DMS53 treated with DMSO at 0.1 percent for 48 hours (cell line): ENCODE results near the gene CD22.

Source experiments
- DNase-seq: peaks from one replicate; lab custom pipeline; 2025; ENCODE audit not compliant: unreplicated experiment; lab: John Stamatoyannopoulos, UW

Gene CD22

DNA sequence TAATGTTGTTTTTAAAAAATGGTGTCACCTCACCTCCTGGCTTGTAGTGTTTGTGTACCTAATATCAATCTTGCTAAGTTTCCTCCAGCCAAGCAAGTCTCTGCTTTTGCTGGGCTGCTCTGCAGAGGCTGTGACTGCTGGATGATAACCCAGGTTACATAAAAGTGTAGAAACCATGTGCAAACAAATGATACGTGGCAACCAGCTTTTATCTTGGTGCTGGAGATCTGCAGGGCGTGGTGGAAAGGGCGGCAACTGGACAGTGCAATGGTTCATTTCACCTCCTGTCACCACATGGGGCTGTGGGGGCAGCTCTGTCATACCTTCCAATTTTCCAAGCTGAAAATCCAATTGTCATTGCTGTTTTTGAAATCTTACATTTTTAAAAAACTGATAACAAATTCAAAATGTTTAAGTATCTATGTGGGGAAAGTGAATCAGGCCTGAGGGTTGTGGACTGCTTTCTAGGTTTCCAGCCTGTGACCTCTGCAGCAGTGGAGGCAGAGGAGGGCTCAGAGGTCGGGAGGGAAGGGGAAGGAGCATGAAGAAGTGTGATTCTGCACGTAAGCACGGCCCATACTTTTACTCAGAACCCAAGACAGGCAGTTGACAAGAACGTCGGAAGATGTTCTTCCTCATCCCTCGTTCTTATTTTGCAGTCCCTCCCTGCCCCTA is 51.6 kb downstream of the CD22 start:
- DNase-seq: no peak

DNA sequence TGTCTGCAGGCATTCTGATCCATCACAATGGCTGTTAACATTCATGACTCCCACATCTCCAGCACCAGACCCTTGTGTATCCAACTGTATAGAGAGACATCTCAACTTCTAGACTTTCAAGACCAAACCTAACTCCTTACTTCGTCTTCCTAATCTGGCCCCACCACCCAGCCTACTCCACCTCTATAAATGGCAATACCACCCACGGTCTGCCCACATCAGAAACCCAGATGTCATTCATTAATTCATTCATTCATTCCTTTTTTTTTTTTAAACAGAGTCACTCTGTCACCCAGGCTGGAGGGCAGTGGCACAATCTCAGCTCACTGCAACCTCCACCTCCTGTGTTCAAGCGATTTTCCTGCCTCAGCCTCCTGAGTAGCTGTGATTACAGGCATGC is 52.3 kb downstream of the CD22 start:
- no peak for DNase-seq

DNA sequence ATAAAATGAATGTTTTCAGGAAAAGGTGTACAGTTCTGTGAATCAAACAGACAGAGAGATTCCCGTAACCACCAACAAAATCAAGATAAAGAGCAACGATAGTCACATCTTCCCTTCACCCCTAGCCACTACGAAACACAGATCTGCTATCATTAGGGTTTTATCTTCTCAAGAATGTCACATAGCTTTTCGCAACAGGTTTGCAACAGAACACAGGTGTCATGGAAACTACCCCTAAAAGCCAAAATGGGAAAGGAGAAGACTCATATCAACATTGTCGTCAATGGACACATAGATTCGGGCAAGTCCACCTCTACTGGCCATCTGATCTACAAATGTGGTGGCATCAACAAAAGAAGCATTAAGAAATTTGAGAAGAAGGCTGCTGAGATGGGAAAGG is 52.9 kb downstream of the CD22 start:
- no peak for DNase-seq

DNA sequence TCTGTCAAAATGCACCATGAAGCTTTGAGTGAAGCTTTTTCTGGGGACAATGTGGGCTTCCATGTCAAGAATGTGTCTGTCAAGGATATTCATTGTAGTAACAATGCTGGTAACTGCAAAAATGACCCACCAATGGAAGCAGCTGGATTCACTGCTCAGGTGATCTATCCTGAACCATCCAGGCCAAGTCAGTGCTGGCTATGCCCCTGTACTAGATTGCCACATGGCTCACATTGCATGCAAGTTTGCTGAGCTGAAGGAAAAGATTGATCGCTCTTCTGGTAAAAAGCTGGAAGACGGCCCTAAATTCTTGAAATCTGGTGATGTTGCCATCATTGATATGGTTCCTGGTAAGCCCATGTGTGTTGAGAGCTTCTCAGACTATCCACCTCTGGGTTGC is 54.5 kb downstream of the CD22 start:
- no peak for DNase-seq

DNA sequence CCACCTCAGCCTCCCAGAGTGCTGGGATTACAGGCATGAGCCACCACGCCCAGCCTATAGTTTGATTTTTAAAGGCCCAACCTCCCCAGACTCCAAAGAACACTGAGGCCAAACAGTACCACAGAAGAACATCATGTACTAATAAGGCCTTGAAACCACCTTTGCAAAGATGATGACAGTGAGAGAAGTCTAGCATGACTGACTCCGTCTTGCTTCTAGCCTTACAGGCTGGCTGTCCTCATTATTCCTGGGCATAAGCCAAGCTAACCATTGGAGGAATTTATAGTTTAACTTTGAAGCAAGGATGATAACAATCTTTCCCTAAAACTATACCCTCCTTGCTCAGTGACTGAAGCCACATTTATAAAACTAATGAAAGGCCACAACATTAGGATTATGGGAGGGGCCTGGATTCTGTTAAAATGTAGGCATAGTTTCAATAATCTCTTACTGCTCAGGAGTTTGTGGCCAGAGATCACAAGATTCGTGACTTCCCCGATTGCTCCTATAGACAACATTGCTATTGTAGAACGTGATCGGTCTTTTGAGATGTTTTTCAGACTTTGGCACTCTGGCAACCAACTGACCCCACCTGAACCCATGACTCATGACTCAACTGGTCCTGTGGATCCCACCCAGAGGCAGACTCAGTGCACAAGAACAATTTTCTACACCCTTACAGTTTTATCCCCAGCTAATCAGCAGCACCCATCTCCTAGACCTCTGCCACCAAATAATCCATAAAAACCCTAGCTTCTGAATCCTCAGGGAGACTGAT is 59.5 kb downstream of the CD22 start:
- DNase-seq: no peak

DNA sequence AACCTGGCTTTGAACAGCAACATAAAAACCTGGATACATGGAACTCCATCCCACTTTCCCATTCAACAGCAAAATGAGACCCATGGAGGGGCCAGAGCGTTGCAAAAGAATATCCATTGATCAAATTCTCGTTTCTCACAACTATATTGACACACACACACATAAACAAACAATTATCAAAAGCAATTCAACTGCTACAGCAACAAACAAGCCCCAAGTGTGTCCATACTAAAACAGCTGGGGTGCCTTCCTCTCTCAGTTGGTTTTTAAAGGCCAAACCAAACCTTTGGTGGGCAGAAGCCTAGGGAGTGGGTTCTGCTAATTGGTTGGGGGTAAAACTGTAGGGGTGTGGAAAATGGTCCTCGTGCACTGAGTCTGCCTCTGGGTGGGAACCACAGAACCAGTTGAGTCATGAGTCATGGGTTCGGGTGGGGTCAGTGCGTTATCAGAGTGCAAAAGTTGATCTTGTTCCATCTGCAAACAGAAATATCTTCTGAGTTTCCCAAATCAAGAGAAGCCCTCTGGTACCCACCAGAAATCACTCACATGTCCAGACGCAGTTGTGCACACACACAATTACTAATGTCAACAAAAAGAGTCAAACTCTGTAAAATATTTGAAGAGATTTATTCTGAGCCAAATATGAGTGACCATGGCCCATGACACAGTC is 60.3 kb downstream of the CD22 start:
- no peak for DNase-seq

DNA sequence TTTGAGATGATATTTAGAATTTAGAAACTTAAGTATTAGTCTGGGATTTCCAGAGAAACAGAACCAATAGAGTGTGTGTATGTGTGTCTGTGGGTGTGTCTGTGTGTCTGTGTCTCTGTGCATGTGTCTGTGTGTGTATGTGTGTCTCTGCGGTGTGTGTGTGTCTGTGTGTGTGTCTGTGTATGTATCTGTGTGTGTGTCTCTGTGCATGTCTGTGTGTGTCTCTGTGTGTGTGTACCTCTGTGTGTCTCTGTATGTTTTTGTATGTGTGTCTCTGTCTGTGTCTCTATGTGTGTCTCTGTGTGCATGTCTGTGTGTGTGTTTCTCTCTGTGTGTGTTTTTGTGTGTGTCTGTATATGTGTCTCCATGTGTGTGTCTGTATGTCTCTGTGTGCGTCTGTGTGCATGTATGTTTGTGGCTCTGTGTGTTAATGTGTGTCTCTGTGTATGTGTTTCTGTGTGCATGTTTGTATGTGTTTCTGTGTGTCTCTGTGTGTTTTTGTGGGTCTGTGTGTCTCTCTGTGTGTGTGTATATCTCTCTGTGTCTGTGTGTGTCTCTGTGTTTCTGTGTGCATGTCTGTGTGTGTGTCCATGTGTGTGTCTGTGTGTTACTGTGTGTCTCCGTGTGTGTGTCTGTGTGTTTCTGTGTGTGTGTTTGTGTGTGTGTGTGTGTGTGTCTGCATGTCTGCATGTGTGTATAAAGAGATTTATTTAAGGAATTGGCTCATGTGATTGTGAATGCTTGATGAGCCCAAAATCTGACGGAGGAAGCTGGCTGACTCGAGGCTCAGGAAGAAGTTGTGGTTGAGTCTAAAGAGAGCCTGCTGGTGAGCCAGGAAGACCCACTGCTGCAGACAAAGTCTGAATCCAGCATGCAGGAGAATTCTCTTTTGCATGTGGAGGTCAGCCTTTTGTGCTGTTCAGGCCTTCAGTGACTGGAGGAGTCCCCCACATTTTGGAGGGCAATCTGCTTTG is 64.0 kb downstream of the CD22 start:
- DNase-seq: no peak

DNA sequence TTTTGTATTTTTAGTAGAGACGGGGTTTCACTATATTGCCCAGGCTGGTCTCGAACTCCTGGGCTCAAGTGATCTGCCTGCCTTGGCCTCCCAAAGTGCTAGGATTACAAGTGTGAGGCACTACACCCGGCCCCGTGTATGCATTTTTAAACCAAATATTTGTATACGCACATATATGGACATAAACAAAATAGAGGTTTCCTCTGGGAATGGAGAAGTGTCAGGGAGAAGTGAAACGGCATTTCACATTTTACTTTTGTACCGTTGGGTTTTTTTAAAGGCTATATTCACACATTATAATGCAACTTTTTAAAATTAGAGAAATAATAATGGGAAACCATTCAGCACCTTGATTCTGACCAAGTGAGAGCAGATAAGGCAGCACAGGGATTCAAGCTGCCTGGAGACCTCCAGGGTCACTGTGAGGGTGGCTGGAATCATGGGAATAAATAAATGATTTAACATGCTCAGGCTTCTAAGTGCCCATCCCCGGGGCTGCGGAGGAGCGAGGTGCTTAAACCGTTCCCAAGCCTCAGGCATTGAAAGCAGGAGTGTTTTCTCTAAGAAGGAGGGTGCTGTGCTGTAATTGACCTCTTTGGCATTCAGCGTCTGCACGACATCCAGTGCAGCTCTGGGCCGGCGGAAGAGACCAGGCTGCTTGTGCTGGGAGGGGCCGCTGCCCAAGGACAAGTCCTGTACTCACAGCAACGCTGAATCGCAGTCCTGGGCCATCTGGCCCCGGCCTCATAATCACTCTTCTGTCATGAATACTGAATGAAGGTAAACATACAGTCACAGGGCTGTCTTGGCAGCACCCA is 66.6 kb downstream of the CD22 start:
- DNase-seq: no peak

DNA sequence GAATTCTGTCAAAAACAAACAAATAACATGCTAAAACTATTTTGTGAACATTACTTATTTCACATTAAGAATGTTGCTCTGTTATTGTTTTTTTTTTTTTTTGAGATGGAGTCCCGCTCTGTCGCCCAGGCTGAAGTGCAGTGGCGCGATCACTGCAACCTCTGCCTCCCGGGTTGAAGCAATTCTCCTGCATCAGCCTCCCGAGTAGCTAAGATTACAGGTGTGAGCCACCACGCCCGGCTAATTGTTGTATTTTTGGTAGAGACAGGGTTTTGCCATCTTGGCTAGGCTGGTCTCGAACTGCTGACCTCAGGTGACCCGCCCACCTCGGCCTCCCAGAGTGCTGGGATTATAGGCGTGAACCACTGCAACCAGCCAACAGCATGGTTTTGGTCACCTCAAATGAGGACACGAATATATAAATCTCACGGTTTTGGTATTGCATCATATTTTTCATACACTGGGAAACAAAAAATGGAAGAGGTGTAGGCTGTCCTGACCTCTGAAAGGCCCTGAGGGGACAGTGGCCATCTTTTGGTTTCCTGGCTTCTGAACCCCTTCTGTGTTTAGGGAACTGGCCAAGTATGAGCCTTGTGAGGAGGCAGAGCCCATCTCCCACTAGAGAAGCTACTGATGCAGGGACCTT is 67.4 kb downstream of the CD22 start:
- DNase-seq: no peak
